Umbilical cord (tissue), 2 donors: ENCODE data around the gene DCAF4L1. TPM values are rescaled to one million over a fixed set of nuclear protein-coding genes. Genes with fewer than 3 reads are reported as not detected.

Experiments
- DNase-seq: peaks from one replicate; pipeline ENCODE4 v3.0.0-alpha.2; 2015; ENCODE audit warnings: low spot score
- total RNA-seq: library from RNA; depleted of rRNA; stranded (reverse); fragments of >200 nt; gene quantifications from one replicate; pipeline ENCODE4 v1.2.3, GENCODE V29; 2014; ENCODE audit warnings: low replicate concordance; ENCODE audit not compliant: insufficient read depth

The DCAF4L1 gene
- total RNA-seq, 1 donor from 2014 or later: 1.7 TPM

GRCh38 chr4:41990365-41991111 lies 9.0 kb downstream of the DCAF4L1 start, which contains the start of gene SLC30A9:
Gene SLC30A9, plus strand, starts transcription at chr4:41990530. Its CDS starts 122 bp downstream, at chr4:41990652.
- DNase-seq: peak; percentile 98

DNA sequence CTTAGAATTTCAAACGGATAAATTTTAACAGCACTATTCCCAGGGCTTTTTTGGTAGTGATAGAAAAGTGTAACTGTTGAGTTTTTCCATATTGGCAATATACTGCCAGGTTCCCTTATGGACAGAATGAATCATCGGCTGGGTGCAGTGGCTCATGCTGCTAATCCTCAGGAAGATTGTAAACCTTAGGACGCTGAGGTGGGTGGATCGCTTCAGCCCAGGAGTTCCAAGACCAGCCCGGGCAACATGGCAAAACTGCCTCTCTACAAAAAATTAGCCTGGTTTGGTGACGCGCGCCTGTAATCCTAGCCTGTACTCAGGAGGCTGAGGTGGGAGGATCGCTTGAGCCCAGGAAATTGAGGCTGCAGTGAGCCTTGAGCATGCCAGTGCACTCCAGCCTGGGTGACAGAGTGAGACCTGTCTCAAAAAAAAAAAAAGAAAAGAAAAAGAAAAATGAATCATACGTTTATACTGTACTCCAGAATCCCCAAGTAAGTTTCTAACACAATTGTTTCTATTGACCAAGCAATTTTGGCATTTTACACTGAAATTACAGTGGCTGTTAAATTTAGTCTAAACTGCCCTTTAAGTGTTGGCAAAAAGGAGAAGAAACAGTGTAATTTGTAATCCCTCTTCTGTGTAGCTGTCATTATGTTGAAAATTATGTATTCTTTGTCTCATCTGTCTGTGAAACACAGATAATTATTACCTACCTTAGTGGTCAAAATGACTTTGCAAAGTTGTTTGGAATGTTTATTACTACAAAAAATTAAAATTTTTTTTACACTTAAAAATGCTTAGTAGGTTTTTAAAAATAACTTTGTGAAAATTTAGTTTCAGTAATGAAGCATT lies 10.6 kb downstream of the DCAF4L1 start:
- no peak for DNase-seq

DNA sequence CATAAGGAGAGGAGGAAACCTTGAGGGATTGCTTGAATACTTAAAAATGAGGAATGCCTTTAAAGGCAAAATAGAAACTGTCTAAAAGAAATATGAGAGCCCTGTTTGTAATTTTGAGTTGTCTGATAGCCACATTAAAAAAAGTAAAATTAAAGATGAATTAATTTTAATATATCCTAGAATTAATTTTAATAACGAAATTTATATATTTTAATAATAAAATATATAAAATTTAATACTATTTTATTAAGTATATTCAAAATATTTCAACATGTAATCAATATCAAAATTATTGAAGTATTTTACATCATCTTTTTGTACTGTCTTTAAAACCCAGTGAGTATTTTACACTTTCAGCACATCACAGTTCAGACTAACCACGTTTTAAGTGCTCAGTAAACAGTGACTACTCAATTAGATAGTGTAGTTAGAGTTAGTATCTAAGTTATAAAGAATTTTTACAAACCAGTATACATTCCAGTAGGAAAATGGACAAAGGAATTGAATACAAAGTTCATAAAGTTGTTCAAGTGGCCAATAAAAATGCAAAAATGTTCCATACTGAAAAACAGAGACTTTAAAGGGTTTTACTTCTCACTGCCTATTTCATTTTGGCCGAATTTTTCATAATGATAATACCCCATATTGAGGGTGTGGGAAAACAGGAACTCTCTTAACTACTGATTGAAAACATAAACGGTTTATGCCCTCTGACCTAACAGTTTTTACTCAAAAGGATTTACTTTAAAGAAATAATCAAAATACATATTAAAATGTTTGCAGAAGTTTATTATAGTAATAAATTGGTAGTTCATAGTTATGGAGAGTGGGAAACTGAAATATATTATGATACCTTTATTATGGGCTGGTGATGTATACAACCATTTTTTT lies 11.7 kb downstream of the DCAF4L1 start:
- no peak for DNase-seq

DNA sequence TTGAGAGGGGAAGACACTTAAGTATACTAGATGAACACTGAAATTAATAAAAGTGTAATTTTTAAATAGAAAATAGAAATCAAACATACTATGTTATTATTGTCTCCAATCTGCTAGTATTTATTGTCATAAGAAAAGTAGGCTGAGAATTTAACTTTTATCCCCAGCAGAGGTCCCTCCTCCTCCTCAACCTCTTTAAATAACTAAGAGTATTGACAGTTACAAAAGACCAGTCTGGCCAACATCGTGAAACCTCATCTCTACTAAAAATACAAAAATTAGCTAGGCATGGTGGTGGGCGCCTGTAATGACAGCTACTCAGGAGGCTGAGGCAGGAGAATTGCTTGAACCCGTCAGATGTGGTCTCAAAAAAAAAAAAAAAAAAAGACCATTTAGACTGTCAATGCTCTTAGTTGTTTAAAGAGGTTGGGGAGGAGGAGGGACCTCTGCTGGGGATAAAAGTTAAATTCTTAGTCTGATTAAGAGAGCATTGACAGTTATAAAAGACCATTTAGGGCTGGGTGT lies 13.0 kb downstream of the DCAF4L1 start:
- DNase-seq: no peak

DNA sequence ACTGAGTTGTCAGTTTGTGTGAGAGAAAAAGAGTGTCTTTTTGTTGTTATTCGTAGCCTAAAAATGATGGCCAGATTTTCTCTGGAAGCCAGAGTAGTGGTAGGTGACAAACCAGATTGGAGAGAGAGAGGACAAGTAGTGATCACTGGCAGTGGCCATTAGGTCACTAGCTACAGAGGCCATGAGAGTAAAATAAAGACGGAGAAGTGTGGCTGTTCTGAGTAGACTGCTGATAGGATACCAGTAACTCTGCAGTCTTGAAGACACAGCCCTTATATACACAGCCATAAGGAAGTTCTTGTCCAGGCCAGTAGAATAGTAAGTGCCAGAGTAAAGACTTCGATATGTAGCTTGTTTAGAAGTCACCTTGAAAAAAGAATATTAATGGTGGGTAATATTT lies 16.5 kb downstream of the DCAF4L1 start:
- DNase-seq: no peak

DNA sequence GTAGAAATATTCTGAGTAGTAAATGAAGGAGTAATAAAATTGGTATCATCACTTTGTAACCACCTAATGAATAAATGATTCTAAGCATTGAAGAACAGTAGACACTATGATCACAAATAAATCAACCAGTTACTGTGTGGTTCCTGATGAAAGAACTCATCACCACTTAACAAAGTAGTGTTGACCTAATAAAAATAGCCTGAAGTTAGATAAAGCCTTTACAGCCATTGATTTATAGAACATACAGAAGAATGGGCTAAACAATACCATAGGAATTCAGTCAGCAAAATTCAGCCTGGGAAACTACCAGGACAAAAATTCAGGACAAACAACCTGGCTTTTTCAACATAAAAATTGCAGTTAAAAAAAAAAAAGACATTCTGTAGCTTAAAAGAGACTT lies 17.8 kb downstream of the DCAF4L1 start:
- no peak for DNase-seq

DNA sequence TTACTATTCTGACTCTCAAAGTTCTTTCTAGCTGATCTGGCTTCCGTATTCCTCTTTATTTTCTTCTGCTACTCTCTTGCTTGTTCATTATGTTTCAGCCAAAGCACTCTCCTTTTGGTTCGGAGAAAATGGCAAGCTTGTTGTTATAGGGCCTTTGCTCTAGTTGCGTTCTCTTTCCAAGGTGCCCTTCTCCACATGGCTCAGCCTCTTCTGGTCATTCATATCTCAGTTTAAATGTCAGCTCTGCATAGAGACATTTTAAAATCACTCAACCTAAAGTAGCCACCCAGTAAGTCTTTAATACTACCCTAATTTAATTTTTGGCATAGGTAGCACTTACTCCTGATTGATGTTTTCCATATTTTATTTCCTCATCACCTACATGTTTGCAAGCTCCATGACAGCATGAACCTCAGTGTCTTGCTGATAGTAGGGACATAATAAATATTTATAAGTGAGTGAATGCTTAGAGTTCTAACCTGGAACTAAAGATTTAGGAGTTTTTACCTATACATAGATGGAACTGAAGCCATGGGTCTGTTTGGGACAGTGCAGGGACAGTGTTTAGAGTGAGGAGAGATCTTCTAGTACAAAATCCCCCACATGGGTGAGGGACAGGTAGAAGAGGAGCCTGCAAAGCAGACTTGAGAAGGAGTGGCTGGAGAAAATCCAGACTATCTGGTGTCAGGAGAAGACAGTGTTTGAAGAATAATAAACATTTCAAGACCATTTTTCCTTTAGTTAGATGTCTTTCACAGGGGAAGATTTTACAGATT lies 26.6 kb downstream of the DCAF4L1 start:
- DNase-seq: no peak

- no peak for DNase-seq
Measured at GRCh38 chr4:42015438-42015837, 33.9 kb downstream of the DCAF4L1 start.

- DNase-seq: no peak
Measured at GRCh38 chr4:42018451-42018850, 36.9 kb downstream of the DCAF4L1 start.

Other genes starting within 250 kb of the DCAF4L1 start
- gene PHOX2B, start 233.0 kb upstream of the DCAF4L1 start, total RNA-seq: 0.96 TPM
- gene TMEM33, start 46.3 kb upstream of the DCAF4L1 start, total RNA-seq: 30.1 TPM
- gene SLC30A9, start 8.8 kb downstream of the DCAF4L1 start, total RNA-seq: 54.4 TPM
- gene BEND4, start 170.9 kb downstream of the DCAF4L1 start, total RNA-seq: 1.4 TPM